NCI-H774 (cell line): Measurements from ENCODE around the gene ANO9.

Experiments used
- DNase-seq: peaks from one replicate; lab custom pipeline; 2025; lab: John Stamatoyannopoulos, UW

Gene ANO9

DNA sequence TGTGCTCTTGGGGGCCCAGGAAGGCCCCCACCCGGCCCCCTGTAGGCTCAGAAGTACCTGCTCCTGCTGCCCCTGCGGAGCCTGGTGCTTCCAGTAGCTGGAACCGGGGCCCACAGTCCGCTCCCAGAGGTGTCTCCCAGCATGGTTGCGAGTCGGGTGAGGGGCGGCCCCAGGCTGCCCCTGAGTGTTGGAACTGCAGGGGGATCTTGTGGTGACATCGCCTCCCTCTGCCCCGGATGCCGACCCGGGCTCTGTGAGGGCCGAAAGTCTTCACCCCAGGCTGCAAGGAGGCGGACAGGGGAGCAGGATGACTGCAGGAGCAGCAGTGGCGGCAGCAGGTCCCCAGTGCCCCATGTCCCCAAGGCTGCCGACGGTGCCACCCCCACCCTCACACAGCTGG is 57.3 kb downstream of the ANO9 start:
- no peak for DNase-seq

- no peak for DNase-seq
Observed at GRCh38 chr11:383431-383830, 58.4 kb downstream of the ANO9 start.

- DNase-seq, result no peak
Observed at GRCh38 chr11:382081-382629, 59.7 kb downstream of the ANO9 start.

DNA sequence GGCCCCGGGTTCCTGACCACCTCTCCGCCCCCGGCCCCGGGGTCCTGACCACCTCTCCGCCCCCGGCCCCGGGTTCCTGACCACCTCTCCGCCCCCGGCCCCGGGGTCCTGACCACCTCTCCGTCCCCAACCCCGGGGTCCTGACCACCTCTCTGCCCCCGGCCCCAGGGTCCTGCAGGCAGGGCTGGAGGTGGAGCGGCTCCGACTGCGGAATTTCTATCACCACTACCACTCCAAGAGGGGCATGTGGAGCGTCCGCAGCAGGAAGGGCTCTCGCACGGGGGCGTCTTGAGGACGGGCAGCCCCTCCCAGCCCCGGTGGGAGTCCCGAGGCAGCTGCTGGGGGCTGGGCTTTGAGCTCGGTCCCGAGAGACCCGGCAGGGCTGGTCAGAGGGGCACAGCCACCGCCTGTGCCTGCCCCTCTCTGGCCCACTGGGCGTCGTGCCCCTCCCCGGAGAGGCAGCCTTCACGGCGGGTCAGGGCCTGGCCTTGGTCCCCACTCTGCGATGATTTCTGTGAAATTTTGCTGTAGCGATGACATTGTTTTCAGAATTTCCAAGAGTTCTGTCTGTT is 60.2 kb downstream of the ANO9 start:
- no peak for DNase-seq

DNA sequence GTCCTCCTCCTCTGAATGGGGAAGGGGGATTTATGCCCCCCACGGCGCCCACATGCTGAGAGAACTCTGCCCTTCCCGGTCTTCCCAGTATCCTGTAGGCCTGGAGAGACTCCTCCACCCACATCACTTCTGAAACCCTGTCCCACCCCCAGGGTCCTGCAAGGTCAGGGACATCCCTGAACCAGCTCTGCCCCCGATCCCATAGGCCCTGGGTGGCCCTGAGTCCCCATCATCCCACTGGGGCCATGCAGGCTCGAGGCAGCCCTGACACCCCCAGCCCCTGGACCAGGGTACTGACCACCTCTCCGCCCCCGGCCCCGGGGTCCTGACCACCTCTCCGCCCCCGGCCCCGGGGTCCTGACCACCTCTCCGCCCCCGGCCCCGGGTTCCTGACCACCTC is 60.8 kb downstream of the ANO9 start:
- no peak for DNase-seq

DNA sequence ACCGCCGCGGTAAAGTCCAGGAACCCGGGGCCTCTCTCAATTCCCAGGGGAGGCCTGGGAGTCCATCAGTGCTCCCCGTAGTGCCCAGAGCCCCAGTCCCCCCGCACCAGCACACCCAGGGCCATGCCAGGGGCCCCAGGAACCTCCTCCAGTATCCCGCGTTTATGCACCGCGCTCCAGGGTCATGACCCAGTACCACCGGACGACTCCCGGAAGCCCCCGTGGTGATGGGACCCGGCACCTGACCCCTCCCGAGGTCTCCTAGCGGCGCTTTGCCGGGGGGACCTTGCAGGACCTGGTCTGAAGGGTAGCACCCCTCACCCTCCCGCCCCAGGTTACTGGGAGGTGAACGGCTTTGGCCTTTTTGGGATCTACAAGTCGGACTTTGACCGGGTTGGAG is 61.3 kb downstream of the ANO9 start:
- DNase-seq, result no peak

GRCh38 chr11:380095-380480 is 61.7 kb downstream of the ANO9 start:
- DNase-seq, result no peak

DNA sequence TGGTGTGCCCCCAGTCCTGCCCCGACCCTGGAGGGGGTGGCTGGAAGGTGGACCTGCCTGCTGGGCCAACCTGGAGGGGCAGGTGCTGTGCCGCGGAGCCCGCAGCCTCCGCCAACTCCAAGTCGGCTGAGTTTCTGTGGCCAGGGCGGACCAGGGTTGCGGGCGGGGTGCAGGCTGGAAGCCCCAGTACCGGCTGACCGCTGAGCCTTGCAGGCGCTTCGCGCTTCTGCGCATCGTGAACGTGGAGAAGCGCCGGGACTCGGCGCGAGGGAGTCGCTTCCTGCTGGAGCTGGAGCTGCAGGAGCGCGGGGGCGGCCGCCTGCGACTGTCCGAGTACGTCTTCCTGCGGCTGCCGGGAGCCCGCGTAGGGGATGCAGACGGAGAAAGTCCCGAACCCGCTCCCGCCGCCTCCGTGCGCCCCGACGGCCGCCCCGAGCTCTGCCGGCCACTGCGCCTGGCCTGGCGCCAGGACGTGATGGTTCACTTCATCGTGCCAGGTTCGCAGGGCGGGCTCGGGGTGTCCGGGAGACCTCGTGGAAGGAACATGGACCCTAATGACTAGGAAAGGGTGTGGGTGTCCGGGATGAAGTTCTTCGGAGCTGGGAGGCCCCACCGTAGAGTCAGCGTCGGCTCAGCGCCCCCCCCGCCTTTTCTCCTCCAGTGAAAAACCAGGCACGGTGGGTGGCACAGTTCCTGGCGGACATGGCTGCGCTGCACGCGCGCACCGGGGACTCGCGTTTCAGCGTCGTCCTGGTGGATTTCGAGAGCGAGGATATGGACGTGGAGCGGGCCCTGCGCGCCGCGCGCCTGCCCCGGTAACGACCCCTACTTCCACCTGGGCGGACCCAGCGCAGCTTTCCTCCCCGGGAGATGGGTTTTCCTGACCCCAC is 62.4 kb downstream of the ANO9 start:
- DNase-seq, result no peak

GRCh38 chr11:377883-378500 is 63.8 kb downstream of the ANO9 start:
- no peak for DNase-seq

DNA sequence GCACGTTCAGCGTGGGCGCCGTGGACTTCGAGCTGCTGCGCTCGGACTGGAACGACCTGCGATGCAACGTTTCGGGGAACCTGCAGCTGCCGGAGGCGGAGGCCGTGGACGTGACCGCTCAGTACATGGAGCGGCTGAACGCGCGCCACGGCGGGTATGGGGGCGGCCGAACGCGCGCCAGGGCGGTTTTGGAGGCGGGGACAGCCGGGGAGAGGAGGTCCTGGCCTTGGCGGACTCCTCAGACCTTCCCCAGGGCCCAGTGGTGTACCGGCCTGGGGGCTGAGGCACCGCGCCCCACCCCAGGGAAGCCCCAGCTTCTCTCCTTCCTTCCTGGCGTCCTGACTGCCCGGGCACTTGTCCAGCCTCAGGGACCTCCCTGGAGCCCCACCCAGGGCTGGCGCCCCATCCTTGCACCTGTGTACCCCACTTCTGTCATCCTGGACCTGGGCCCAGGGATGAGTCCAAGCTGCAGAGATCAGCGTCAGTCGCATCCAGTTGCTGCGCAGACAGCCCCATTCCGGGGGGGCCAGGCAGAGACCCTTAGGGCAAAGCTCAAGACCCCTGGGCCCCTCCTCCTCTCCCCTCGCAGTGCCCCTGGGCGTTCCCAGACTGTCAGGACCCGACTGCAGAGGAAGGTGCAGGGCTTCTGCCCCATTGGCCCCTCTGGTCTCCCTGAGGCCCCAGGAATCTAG is 64.5 kb downstream of the ANO9 start:
- DNase-seq, result no peak

- DNase-seq, result no peak
Observed at GRCh38 chr11:376531-377173, 65.2 kb downstream of the ANO9 start.

DNA sequence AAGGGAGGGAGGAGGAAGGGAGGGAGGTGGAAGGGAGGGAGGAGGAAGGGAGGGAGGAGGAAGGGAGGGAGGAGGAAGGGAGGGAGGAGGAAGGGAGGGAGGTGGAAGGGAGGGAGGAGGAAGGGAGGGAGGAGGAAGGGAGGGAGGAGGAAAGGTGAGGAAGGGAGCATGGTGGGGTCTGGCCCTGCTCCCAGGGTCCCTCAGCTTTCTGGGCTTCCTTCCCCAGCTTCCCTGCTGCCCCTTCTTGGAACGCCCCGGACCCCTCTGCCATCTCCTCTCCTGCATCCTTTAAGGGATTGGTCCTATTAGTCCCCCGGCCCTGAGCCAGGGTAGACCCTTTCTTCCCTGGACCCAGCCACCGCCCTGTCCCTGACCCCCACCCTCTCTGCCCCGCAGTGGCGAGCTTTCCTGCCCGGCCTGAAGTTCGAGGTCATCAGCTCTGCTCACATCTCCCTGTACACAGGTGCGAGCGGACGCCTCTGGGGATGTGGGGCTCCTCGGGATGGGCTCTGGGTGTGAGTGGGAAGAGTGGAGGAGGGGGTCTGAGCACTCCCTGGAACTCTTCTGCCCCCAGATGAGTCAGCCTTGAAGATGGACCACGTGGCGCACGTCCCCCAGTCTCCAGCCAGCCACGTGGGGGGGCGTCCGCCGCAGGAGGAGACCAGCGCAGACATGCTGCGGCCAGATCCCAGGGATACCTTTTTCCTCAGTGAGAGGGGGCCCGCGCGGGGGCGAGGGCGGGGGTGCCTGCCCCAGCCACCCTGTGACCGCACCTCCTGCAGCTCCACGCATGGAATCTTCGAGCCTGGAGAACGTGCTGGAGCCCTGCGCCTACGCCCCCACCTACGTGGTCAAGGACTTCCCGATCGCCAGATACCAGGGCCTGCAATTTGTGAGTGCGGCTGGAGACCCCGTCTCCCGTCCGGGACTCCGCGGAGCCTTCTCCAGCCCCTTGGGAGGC is 66.5 kb downstream of the ANO9 start:
- no peak for DNase-seq

GRCh38 chr11:373716-374551 is 67.9 kb downstream of the ANO9 start:
- DNase-seq, result no peak

- DNase-seq, result no peak
Observed at GRCh38 chr11:372809-373715, 68.7 kb downstream of the ANO9 start.

DNA sequence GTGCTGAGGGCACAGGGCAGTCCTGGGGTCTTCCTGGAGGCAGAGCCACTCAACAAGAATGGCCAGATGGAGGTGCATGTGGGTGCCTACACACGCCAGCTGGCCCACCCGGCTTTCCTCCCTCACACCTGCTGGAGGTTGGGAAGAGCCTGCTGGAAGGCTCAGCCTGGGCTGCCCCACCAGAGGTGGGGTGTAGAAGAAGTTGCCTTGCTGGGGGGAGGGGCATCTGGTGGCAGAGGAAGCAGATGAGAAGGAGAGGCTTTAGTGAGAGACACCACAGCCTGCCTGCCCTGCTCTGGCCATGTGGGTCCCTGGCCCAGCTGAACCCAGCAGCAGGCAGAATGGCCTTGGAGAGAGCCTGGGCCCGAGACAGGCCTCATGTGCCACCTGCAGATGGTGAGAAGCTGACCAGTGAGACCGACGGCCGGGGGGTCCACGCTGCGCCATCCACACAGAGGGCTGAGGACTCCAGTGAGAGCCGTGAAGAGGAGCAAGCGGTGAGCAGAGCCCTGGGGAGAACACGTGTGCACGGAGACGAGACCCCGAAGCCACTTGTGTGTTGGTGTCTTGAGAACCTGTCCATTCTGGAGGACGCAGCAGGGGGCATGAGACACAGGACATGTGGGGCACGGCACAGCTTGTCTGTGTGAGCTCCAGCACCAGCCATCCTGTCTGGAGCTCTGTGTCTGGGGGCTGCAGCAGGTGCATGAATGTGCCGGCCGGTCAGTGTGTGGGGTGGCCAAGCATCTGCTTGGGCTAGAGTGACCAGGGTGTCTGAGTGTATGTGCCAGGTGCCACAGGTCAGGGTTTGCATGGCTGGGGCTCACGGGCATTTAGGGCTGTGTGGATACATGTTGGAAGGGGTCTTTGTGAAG is 69.9 kb downstream of the ANO9 start:
- DNase-seq, result no peak

- DNase-seq, result no peak
Observed at GRCh38 chr11:371051-371450, 70.8 kb downstream of the ANO9 start.

DNA sequence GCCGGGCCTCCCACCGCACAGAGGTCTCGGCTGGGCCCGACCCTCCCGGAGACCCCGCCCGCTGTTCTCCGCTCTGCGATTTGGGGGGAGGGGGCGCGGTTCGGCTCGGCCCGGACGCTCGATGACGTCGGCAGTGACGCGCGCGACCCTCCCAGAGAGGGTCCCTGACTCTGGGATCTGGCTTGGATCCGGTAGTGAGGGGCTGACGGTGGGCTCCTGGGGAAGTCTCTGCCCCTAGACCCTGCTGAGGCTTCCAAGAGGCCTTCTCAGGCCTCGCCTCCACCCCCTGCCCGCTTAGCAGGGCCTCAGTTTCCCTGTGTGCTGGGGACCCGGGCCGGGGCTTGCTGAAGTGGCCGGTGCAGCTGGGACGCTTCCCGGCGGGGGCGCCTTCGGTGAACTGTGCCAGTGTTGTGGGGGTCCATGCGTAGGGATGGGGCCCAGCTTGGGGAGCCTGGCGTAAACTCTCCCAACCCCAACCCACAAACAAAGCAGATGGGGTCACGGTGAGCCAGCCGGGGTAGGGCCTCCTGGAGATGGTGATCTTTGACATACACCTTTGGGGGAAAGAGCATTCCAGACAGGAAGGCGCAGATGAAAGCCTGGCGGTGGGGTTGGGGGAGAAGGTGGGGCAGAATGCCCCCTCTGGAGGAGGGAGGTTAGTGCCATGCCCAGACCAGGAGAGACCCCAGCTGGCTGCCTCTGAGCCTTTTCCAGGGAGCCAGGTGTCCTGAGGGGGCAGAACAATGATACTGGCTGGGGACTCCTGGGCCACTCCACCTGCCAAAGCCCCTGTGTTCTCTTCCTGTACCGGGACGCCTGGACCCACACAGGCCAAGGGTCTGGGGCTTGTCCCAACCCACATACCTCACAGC is 71.5 kb downstream of the ANO9 start:
- no peak for DNase-seq
